DOHH2 (cell line): ENCODE data around the gene SCN8A.

Source experiments
- H3F3A ChIP-seq: fragments of 200-600 bp; sonication (generic), shearing (Covaris generic); 2 replicates; pipeline ENCODE4 v1.6.0; 2016; ENCODE audit warnings: antibody characterized with exemption, mild to moderate bottlenecking; ENCODE audit not compliant: control insufficient read depth, insufficient read depth
- H3K27ac ChIP-seq: fragments of 200-600 bp; sonication (generic); 2 replicates; pipeline ENCODE4 v1.5.1; 2014; ENCODE audit warnings: low read depth, mild to moderate bottlenecking, low read length, moderate library complexity
- H3K27me3 ChIP-seq: fragments of 200-600 bp; sonication (generic); 2 replicates; pipeline ENCODE4 v1.6.1; 2014; ENCODE audit warnings: mild to moderate bottlenecking, low read length, mixed read lengths; ENCODE audit not compliant: control insufficient read depth
- H3K36me3 ChIP-seq: fragments of 200-600 bp; sonication (generic); 2 replicates; pipeline ENCODE4 v1.6.1; 2014; ENCODE audit warnings: mild to moderate bottlenecking, low read length, moderate library complexity, mixed read lengths; ENCODE audit not compliant: control insufficient read depth
- H3K4me1 ChIP-seq: fragments of 200-600 bp; sonication (generic); 2 replicates; pipeline ENCODE4 v1.6.1; 2014; ENCODE audit warnings: mild to moderate bottlenecking, low read length, mixed read lengths; ENCODE audit not compliant: control insufficient read depth
- H3K4me2 ChIP-seq: fragments of 200-600 bp; sonication (generic); 2 replicates; pipeline ENCODE4 v1.6.0; 2014; ENCODE audit warnings: mild to moderate bottlenecking, low read length, moderate library complexity
- H3K4me3 ChIP-seq: fragments of 200-600 bp; sonication (generic); 2 replicates; pipeline ENCODE4 v1.5.1; 2014; ENCODE audit warnings: mild to moderate bottlenecking, low read length, mixed read lengths
- H3K79me2 ChIP-seq: fragments of 200-600 bp; sonication (generic); 2 replicates; pipeline ENCODE4 v1.6.1; 2014; ENCODE audit warnings: mild to moderate bottlenecking, low read length, mixed read lengths; ENCODE audit not compliant: control insufficient read depth
- H3K9me2 ChIP-seq: fragments of 200-600 bp; sonication (generic); replicated peaks from 2 replicates; pipeline ENCODE4 v1.6.1; 2014; ENCODE audit warnings: mild to moderate bottlenecking, low read length, mixed read lengths; ENCODE audit not compliant: control insufficient read depth
- H3K9me3 ChIP-seq: fragments of 200-600 bp; sonication (generic); 2 replicates; pipeline ENCODE4 v1.6.1; 2014; ENCODE audit warnings: antibody characterized with exemption, low read length, mixed read lengths; ENCODE audit not compliant: control insufficient read depth, insufficient read depth
- H4K20me1 ChIP-seq: fragments of 200-600 bp; sonication (generic); 2 replicates; pipeline ENCODE4 v1.6.0; 2014; ENCODE audit warnings: low read depth, mild to moderate bottlenecking, antibody characterized with exemption, low read length, moderate library complexity; ENCODE audit not compliant: control insufficient read depth, insufficient read depth
- CTCF ChIP-seq: fragments of 200-600 bp; sonication (generic); IDR thresholded peaks from one replicate; pipeline ENCODE4 v1.5.1; 2014; ENCODE audit warnings: antibody characterized with exemption, mild to moderate bottlenecking, low read depth, low read length; ENCODE audit not compliant: poor library complexity, severe bottlenecking
- EZH2phosphoT487 ChIP-seq: fragments of 200-600 bp; sonication (generic); IDR thresholded peaks from 2 replicates; pipeline ENCODE4 v1.6.1; 2017; ENCODE audit warnings: borderline replicate concordance, mild to moderate bottlenecking, antibody characterized with exemption, low read length, moderate library complexity, mixed read lengths

The SCN8A gene

GRCh38 chr12:51811203-51812202 lies 220.5 kb downstream of the SCN8A start:
- H3K9me2 ChIP-seq, result no peaks in the 10 kb centered on the region
- H3K4me1 ChIP-seq, result peaks cover 3% of the 10 kb centered on the region; the same call in 1 of the 2 replicates
- H3K36me3 ChIP-seq, result no peaks in the 10 kb centered on the region
- H3K79me2 ChIP-seq, result no peaks in the 10 kb centered on the region
- H3F3A ChIP-seq, result no peaks in the 10 kb centered on the region
- no peak overlapping the region for H3K4me2 ChIP-seq
- 0 out of 2 replicates have a peak, but pooled peaks cover 5% of the 10 kb centered on the region for H3K27me3 ChIP-seq
- H3K27ac ChIP-seq, result no peak overlapping the region
- no peak for TF ChIP-seq EZH2phosphoT487
- no peak for TF ChIP-seq CTCF
- no peaks in the 10 kb centered on the region for H4K20me1 ChIP-seq
- H3K4me3 ChIP-seq, result no peak overlapping the region
- H3K9me3 ChIP-seq, result no peaks in the 10 kb centered on the region

- Histone ChIP-seq H3K9me2 (no peaks in the 10 kb centered on the region), H3K36me3 (no peaks in the 10 kb centered on the region), H3K4me1 (peaks cover 3% of the 10 kb centered on the region; the same call in 1 of the 2 replicates), H3K4me3 (no peak overlapping the region), H3F3A (no peaks in the 10 kb centered on the region), H3K4me2 (no peak overlapping the region), H3K27ac (no peak overlapping the region), H3K27me3 (0 out of 2 replicates have a peak, but pooled peaks cover 4% of the 10 kb centered on the region), H3K79me2 (no peaks in the 10 kb centered on the region), H4K20me1 (no peaks in the 10 kb centered on the region), H3K9me3 (no peaks in the 10 kb centered on the region)
- TF ChIP-seq CTCF, result no peak
- TF ChIP-seq EZH2phosphoT487, result no peak
Measured at GRCh38 chr12:51812871-51813270, 221.8 kb downstream of the SCN8A start.

- peaks cover 3% of the 10 kb centered on the region; the same call in 1 of the 2 replicates for H3K4me1 ChIP-seq
- H3K4me2 ChIP-seq, result no peak overlapping the region
- no peak for TF ChIP-seq CTCF
- no peak for TF ChIP-seq EZH2phosphoT487
- no peak overlapping the region for H3K4me3 ChIP-seq
- H3K9me3 ChIP-seq, result no peaks in the 10 kb centered on the region
- H3K36me3 ChIP-seq, result no peaks in the 10 kb centered on the region
- H3K27ac ChIP-seq, result no peak overlapping the region
- no peaks in the 10 kb centered on the region for H3K79me2 ChIP-seq
- H3K27me3 ChIP-seq, result 0 out of 2 replicates have a peak, but pooled peaks cover 2% of the 10 kb centered on the region
- H3F3A ChIP-seq, result no peaks in the 10 kb centered on the region
- H4K20me1 ChIP-seq, result no peaks in the 10 kb centered on the region
- H3K9me2 ChIP-seq, result no peaks in the 10 kb centered on the region
Measured at GRCh38 chr12:51813931-51814310, 222.9 kb downstream of the SCN8A start.
